A549 (cell line): Measurements from ENCODE around the gene SNAPC2.

Experiments used
- CBX8 ChIP-seq: fragments of 200-600 bp; sonication (generic); IDR thresholded peaks from 2 replicates; pipeline ENCODE4 v1.6.1; 2016
- CHD4 ChIP-seq: fragments of 200-600 bp; sonication (generic); IDR thresholded peaks from 2 replicates; pipeline ENCODE4 v1.6.1; 2016; ENCODE audit warnings: antibody characterized with exemption, mild to moderate bottlenecking, borderline replicate concordance
- EHF ChIP-seq: fragments of 250-450 bp; sonication (Bioruptor Pico); IDR thresholded peaks from 2 replicates; pipeline ENCODE4 v1.5.0; 2020; ENCODE audit warnings: mild to moderate bottlenecking
- EP300 ChIP-seq, 2 experiments: fragments of >200 bp; sonication (Bioruptor Twin); formaldehyde crosslinking; IDR thresholded peaks; 2 replicates in 1 of 2; 3 replicates in 1 of 2; pipeline ENCODE4 v1.6.1; 2016 to 2017
- HOXA7 ChIP-seq: fragments of 250-450 bp; sonication (Bioruptor Pico); IDR thresholded peaks from 2 replicates; pipeline ENCODE4 v1.5.0; 2020; ENCODE audit warnings: mild to moderate bottlenecking, moderate library complexity
- NFE2L2 ChIP-seq: fragments of 150-350 bp; conservative IDR thresholded peaks from 2 replicates; pipeline ENCODE4 v1.6.1; 2014; ENCODE audit warnings: low read length
- POLR2A ChIP-seq: IDR thresholded peaks from 2 replicates; pipeline ENCODE4 v1.6.1; 2012; ENCODE audit warnings: mild to moderate bottlenecking, low read length
- POLR2AphosphoS2 ChIP-seq: conservative IDR thresholded peaks from 2 replicates; pipeline ENCODE4 v1.6.1; 2012; ENCODE audit warnings: low read length, improper control_type of control experiment, inconsistent platforms
- SMC3 ChIP-seq: fragments of >200 bp; sonication (Bioruptor Twin); formaldehyde crosslinking; IDR thresholded peaks from 3 replicates; pipeline ENCODE4 v1.6.1; 2018; ENCODE audit warnings: inconsistent platforms
- TF ChIP-seq, protein P1 (sequence below): fragments of >200 bp; sonication (Bioruptor Twin); formaldehyde crosslinking; IDR thresholded peaks from 3 replicates; pipeline ENCODE4 v1.5.1; 2016

DNA sequence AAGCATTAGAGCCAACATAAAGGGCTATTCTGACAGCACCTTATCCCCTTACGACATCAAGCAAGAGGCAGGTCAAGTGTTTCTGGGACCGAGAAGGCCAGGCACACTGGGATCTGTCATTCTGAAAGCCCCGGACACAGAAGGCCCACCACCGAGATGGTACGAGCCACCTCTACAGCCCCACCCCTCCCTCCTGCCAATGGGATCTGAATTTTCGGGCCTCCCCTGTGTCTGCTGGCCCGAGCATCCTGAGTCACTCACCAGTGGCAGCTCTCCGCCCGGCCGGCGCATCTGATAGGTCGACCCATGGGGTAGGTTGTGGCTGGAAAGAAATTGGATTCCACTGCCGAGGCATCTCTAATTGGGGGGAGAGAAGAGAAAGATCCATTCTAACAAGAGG is 20.7 kb downstream of the SNAPC2 start:
- TF ChIP-seq, protein P1, sequence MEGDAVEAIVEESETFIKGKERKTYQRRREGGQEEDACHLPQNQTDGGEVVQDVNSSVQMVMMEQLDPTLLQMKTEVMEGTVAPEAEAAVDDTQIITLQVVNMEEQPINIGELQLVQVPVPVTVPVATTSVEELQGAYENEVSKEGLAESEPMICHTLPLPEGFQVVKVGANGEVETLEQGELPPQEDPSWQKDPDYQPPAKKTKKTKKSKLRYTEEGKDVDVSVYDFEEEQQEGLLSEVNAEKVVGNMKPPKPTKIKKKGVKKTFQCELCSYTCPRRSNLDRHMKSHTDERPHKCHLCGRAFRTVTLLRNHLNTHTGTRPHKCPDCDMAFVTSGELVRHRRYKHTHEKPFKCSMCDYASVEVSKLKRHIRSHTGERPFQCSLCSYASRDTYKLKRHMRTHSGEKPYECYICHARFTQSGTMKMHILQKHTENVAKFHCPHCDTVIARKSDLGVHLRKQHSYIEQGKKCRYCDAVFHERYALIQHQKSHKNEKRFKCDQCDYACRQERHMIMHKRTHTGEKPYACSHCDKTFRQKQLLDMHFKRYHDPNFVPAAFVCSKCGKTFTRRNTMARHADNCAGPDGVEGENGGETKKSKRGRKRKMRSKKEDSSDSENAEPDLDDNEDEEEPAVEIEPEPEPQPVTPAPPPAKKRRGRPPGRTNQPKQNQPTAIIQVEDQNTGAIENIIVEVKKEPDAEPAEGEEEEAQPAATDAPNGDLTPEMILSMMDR, result no peak
- TF ChIP-seq SMC3 (no peak), POLR2A (no peak), NFE2L2 (no peak), POLR2AphosphoS2 (no peak), CBX8 (no peak), EHF (CRISPR knock-in tag) (no peak), EP300 (IDR thresholded peaks at IDR 0.05) (no peak), CHD4 (no peak), HOXA7 (CRISPR knock-in tag) (no peak)
